ENCODE measurements around the gene CALR3. TPM values are rescaled to one million over a fixed set of nuclear protein-coding genes. Genes with fewer than 3 reads are reported as not detected.

Gene CALR3
- total RNA-seq, 4 donors from 2014 or later: not detected

DNA sequence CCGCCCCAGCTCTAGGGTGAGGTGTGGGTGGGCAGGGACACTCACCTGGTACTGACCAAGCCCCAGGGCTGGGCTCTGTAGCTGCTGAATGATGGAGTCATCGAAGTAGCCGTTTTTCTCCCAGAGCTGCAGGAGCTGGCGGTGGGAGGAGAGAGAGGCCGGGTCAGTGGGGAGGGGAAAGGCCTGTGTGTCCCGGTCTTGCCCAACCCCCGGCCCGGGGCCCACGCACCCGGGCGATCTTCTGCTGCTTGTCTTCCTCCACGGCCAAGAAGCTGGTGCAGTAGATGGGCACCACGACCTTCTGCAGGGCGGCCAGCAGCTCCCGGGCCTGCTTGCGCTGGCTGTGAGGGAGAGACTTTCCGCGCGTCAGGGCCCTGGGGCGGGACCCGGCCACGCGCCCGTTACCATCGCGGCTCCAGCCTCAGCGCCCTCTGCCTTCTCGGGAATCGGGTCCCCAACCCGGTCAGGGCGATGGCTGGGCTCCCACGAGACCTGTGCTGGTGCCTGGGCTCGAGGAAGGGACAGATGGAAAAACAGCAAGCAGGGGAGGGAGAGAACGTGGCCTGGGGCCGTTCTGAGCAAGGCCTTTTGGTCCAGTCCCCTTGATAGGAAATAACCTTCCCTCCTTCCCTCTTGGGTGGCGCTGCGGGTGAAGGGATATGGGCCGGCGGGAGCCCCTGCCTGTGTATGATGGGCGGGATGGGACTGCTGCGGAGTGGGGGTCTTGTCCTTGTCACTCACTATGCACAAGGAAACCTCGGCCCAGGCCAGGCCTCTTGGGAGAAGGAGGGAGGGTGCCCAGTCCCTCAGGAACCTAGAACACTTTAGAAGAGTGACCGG, 34.8 kb upstream of the CALR3 start:
- peaks cover 0 to 84% (median 45%) of the 10 kb centered on the region in 4 donors for H3K36me3 ChIP-seq
- in situ Hi-C loops (cut with MboI; ENCODE audit: low pct_ligation_motif_present in 1 of 4, low pct_unique_long_range_greater_than_20kb in 1 of 4, low sequenced_read_pairs in 3 of 4) (no loop called here), intact Hi-C loops (cut with DNase I; ENCODE audit: low total_unique reads) (no loop called here)

DNA sequence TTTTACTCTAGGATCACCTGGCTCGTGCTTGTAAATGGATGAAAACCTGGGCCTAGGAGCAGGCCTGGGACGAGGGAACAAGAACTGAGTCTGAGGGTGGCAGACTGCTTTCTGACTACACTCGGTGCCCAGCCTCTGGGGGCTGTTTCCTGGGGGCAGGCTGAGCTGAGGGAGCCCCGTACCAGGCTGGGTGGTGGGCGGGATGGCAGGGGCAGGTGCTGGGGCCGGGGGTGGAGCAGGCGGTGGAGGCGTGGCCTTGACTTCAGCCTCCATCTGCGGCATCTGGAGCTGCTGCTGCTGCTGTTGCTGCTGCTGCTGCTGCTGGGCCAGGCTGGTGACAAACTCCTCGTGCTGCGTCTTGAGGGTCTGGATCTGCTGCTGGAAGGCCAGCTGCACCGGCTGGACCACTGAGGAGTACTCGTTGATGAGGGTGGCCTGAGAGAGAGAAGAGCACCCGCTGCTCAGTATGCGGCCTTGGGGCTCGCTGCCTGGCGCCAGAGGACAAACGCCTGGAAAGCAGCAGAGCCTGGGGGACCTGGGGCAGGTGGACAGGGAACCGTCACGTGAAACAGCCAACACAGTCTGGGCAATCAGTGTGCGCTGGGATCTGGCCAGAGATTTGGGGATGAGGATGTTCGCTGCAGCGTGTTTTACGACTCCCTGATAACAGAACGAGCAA, 33.6 kb upstream of the CALR3 start:
- no peaks in the 10 kb centered on the region for H3K27me3 ChIP-seq
- no peak overlapping the region for H3K4me3 ChIP-seq
- in situ Hi-C loops (cut with MboI; ENCODE audit: low pct_ligation_motif_present in 1 of 4, low pct_unique_long_range_greater_than_20kb in 1 of 4, low sequenced_read_pairs in 3 of 4) (no loop called here), intact Hi-C loops (cut with DNase I; ENCODE audit: low total_unique reads) (no loop called here)
- no peaks in the 10 kb centered on the region for H3K4me1 ChIP-seq
- no peaks in the 10 kb centered on the region for H3K9me3 ChIP-seq
- H3K27ac ChIP-seq: no peak overlapping the region
- WGBS, 2 donors (ENCODE audit: low coverage in 1 of 2): 82 to 85% methylated on average over 2 to 16 of the region's 25 CpGs
- TF ChIP-seq POLR2AphosphoS5 (IDR thresholded peaks at IDR 0.05): no peak
- TF ChIP-seq EP300 (IDR thresholded peaks at IDR 0.05; ENCODE audit: low read depth): no peak
- no peak for TF ChIP-seq POLR2A (IDR thresholded peaks at IDR 0.05)
- no peak for TF ChIP-seq CTCF (IDR thresholded peaks at IDR 0.05)
- no peak for DNase-seq
- peaks cover 0 to 94% (median 49%) of the 10 kb centered on the region in 4 donors for H3K36me3 ChIP-seq

More for the DNA sequence above, 34.8 kb upstream of the CALR3 start:
- H3K9me3 ChIP-seq: no peaks in the 10 kb centered on the region
- no peaks in the 10 kb centered on the region for H3K27me3 ChIP-seq
- H3K4me1 ChIP-seq: no peaks in the 10 kb centered on the region
- no peak for DNase-seq
- no peak overlapping the region for H3K27ac ChIP-seq
- 93% methylated on average over 43 of the region's 43 CpGs; no CpG with 5 or more reads in 1 of the 2 donors for WGBS, 2 donors (ENCODE audit: low coverage in 1 of 2)
- TF ChIP-seq CTCF (IDR thresholded peaks at IDR 0.05): no peak
- no peak for TF ChIP-seq POLR2A (IDR thresholded peaks at IDR 0.05)
- no peak for TF ChIP-seq POLR2AphosphoS5 (IDR thresholded peaks at IDR 0.05)
- no peak for TF ChIP-seq EP300 (IDR thresholded peaks at IDR 0.05; ENCODE audit: low read depth)
- H3K4me3 ChIP-seq: no peak overlapping the region

DNA sequence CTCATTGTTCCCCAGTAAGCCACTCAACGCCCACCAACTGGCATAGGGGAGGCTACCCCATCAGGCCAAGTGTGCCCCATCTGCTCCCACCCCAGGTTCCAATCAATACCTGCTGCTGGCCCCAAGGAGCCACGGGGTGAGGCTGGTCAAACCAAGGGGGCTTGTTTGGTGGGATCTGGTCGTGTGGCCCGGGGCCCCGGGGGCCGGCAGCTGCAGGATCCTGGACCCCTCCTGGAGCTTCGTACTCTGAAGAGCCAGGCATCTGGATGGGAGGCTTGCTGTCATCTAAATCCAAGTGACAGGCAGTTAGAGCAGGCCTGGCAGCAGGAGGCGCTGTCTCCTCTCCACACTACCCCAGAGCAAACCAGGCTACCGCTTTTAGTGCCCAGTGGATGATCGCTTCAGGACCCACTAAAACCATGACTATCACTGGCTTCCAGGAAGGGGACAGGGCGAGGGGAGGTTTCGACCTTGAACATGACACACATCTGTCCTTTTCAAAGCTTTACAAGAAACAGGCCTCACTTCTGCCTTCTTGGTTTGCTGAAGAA, 32.1 kb upstream of the CALR3 start:
- Histone ChIP-seq H3K4me1 (no peaks in the 10 kb centered on the region), H3K36me3 (peaks cover 0 to 94% (median 49%) of the 10 kb centered on the region in 4 donors), H3K4me3 (no peak overlapping the region), H3K27me3 (no peaks in the 10 kb centered on the region), H3K27ac (no peak overlapping the region), H3K9me3 (no peaks in the 10 kb centered on the region)
- in situ Hi-C loops (cut with MboI; ENCODE audit: low pct_ligation_motif_present in 1 of 4, low pct_unique_long_range_greater_than_20kb in 1 of 4, low sequenced_read_pairs in 3 of 4) (no loop called here), intact Hi-C loops (cut with DNase I; ENCODE audit: low total_unique reads) (no loop called here)
- no peak for DNase-seq
- TF ChIP-seq POLR2AphosphoS5 (IDR thresholded peaks at IDR 0.05): no peak
- TF ChIP-seq CTCF (IDR thresholded peaks at IDR 0.05): peak in 1 of 5 experiments; percentile 15
- WGBS, 2 donors (ENCODE audit: low coverage in 1 of 2): 83 to 100% methylated on average over 2 to 12 of the region's 12 CpGs

DNA sequence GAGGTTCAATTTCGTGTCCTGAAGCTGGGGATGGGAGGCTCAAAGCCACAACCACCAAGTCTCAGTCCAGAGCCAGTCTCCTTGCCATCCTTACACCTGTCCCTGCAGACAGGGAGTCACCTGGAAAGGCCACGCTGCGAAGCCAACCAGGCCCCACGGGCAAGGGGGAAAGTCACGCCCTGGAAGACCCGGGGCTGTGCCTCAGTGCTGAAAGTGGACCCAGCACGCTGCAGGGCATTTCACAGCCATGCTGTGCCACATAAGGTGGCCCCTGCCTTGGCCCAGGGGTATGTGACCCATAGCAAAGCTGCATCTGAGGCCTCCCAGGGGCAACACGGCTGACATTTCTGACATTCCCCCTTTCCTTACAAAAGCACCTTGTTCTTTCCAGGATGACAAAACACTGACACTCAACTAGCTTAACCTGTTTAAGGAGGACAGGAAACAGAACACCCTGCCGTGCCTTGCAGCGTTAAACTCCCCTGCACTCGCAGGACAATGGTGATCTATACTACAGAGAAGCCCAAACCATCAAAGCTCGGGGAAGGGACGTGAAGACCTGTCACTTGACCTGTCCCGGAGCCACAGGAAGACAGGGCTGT, 31.5 kb upstream of the CALR3 start:
- 83% methylated on average over 13 of the region's 14 CpGs; no CpG with 5 or more reads in 1 of the 2 donors for WGBS, 2 donors (ENCODE audit: low coverage in 1 of 2)
- DNase-seq: no peak
- TF ChIP-seq EP300 (IDR thresholded peaks at IDR 0.05; ENCODE audit: low read depth) (no peak), POLR2A (IDR thresholded peaks at IDR 0.05) (no peak), POLR2AphosphoS5 (IDR thresholded peaks at IDR 0.05) (no peak)
- Histone ChIP-seq H3K4me3 (no peak overlapping the region), H3K36me3 (peaks cover 0 to 94% (median 49%) of the 10 kb centered on the region in 4 donors), H3K27ac (no peak overlapping the region), H3K9me3 (no peaks in the 10 kb centered on the region), H3K27me3 (no peaks in the 10 kb centered on the region), H3K4me1 (no peaks in the 10 kb centered on the region)
- in situ Hi-C loops (cut with MboI; ENCODE audit: low pct_ligation_motif_present in 1 of 4, low pct_unique_long_range_greater_than_20kb in 1 of 4, low sequenced_read_pairs in 3 of 4): no loop called here
- intact Hi-C loops (cut with DNase I; ENCODE audit: low total_unique reads): no loop called here

Data from transverse colon (tissue), 4 donors.